Measurements from ENCODE around the gene UNC5B. TPM values are rescaled to one million over a fixed set of nuclear protein-coding genes. Genes with fewer than 3 reads are reported as not detected.

UNC5B gene
- total RNA-seq, 1 experiment from 2014 or later, result 49.6 TPM

GRCh38 chr10:71319800-71320392, 107.5 kb downstream of the UNC5B start:
- POLR2A ChIA-PET, result interaction anchor here (0.5 to 1.5 kb wide), 2 partner anchors 10 to 15 kb away, joined by 4 to 9 read pairs; no protein-coding TSS in a partner anchor
- Mint-ChIP-seq H3K4me3 (peak overlapping the region; percentile 98), H3K9me3 (no peaks in the 10 kb centered on the region), H3K36me3 (peaks cover 14% of the 10 kb centered on the region), H3K27ac (no peak overlapping the region; the same call in 1 of the 2 replicates), H3K27me3 (ENCODE audit: low read depth) (no peaks in the 10 kb centered on the region), H3K4me1 (peaks cover 14% of the 10 kb centered on the region)
- DNase-seq (ENCODE audit: low spot score) (no peak), ATAC-seq (no peak)
- CTCF ChIA-PET, result interaction anchor here (0.7 to 7.5 kb wide), 55 partner anchors 8 to 492 kb away, joined by 3 to 120 read pairs (median 6); partner anchors contain the start of gene CDH23
- TF ChIP-seq ZNF263 (CRISPR knock-in tag; IDR thresholded peaks at IDR 0.05; ENCODE audit: low read depth) (no peak), ARID4B (CRISPR knock-in tag; IDR thresholded peaks at IDR 0.05; ENCODE audit: borderline replicate concordance) (no peak), ETV6 (CRISPR knock-in tag; IDR thresholded peaks at IDR 0.05) (no peak), SMAD4 (CRISPR knock-in tag; IDR thresholded peaks at IDR 0.05) (no peak), OVOL2 (CRISPR knock-in tag; IDR thresholded peaks at IDR 0.05; ENCODE audit: borderline replicate concordance) (no peak), USF2 (CRISPR knock-in tag; IDR thresholded peaks at IDR 0.05) (no peak), GABPB1 (CRISPR knock-in tag; IDR thresholded peaks at IDR 0.05) (no peak), ATF6 (CRISPR knock-in tag; IDR thresholded peaks at IDR 0.05) (no peak), MXD4 (CRISPR knock-in tag; IDR thresholded peaks at IDR 0.05; ENCODE audit: borderline replicate concordance) (no peak)
- TF ChIP-seq, protein P1, sequence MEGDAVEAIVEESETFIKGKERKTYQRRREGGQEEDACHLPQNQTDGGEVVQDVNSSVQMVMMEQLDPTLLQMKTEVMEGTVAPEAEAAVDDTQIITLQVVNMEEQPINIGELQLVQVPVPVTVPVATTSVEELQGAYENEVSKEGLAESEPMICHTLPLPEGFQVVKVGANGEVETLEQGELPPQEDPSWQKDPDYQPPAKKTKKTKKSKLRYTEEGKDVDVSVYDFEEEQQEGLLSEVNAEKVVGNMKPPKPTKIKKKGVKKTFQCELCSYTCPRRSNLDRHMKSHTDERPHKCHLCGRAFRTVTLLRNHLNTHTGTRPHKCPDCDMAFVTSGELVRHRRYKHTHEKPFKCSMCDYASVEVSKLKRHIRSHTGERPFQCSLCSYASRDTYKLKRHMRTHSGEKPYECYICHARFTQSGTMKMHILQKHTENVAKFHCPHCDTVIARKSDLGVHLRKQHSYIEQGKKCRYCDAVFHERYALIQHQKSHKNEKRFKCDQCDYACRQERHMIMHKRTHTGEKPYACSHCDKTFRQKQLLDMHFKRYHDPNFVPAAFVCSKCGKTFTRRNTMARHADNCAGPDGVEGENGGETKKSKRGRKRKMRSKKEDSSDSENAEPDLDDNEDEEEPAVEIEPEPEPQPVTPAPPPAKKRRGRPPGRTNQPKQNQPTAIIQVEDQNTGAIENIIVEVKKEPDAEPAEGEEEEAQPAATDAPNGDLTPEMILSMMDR (IDR thresholded peaks at IDR 0.05), result no peak

- Mint-ChIP-seq H3K4me1 (peaks cover 14% of the 10 kb centered on the region), H3K36me3 (peaks cover 14% of the 10 kb centered on the region), H3K9me3 (no peaks in the 10 kb centered on the region), H3K27me3 (ENCODE audit: low read depth) (no peaks in the 10 kb centered on the region), H3K27ac (no peak overlapping the region), H3K4me3 (peak overlapping the region; percentile 98; the same call in 1 of the 2 replicates)
- no peak for TF ChIP-seq TEAD1 (CRISPR knock-in tag; IDR thresholded peaks at IDR 0.05)
- TF ChIP-seq ZNF512 (CRISPR knock-in tag; IDR thresholded peaks at IDR 0.05; ENCODE audit: borderline replicate concordance), result no peak
- no peak for TF ChIP-seq TCF7 (CRISPR knock-in tag; IDR thresholded peaks at IDR 0.05; ENCODE audit: low read depth)
- no peak for TF ChIP-seq FOXK1 (CRISPR knock-in tag; IDR thresholded peaks at IDR 0.05)
- CTCF ChIA-PET, result interaction anchor here (0.7 to 7.5 kb wide), 32 partner anchors 11 to 418 kb away, joined by 3 to 120 read pairs (median 8); partner anchors contain the start of gene CDH23
- ATAC-seq (no peak), DNase-seq (ENCODE audit: low spot score) (no peak)
- POLR2A ChIA-PET, result interaction anchor here (1.5 kb wide), 1 partner anchor 9 kb away, joined by 9 read pairs; no protein-coding TSS in a partner anchor
Observed at GRCh38 chr10:71320592-71320991, 108.2 kb downstream of the UNC5B start.

Measured in WTC11 (cell line).